PFSK-1 (cell line): ENCODE data around the gene CAMTA1.

Experiments used
- POLR2AphosphoS5 ChIP-seq: IDR thresholded peaks from 2 replicates; pipeline ENCODE4 v1.6.1; 2012; ENCODE audit warnings: low read depth, mild to moderate bottlenecking, control low read depth, low read length, moderate library complexity
- REST ChIP-seq, 2 experiments: IDR thresholded peaks; 2 replicates each; pipeline versions ENCODE4 v1.6.1 to v1.8.0; 2011 to 2012; ENCODE audit warnings: low read depth in 2 of 2, low read length in 2 of 2, control low read depth in 1 of 2, inconsistent platforms in 1 of 2, mild to moderate bottlenecking in 1 of 2, moderate library complexity in 1 of 2; ENCODE audit not compliant: insufficient read depth in 1 of 2
- SIN3A ChIP-seq: IDR thresholded peaks from 2 replicates; pipeline ENCODE4 v1.6.1; 2012; ENCODE audit warnings: mild to moderate bottlenecking, low read length, moderate library complexity, borderline replicate concordance; ENCODE audit not compliant: insufficient read depth

DNA sequence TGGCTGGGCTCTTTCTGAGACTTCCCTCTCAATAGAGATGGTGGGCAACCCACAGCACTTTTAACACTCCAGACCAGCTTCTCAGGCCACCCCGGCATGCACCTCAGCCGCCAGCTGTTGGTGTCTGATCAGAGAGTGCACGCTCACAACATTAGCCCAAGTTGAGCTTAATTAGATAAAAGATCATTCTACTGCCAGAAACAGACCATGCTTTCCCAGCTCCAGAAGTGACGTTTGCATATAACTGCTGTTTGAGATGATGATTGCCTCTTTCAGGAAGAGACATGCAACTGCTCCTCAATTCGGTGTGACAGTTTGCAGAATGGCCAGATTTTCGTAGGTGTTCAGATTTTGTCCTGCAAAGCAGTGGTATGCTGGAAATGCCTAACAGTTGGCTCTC lies 700.6 kb downstream of the CAMTA1 start:
- TF ChIP-seq POLR2AphosphoS5 (no peak), REST (IDR thresholded peaks at IDR 0.05; ENCODE audit: insufficient read depth in 1 of 2, low read depth in 2 of 2, low read length in 2 of 2) (no peak), SIN3A (no peak)
